Measurements from ENCODE around the gene TCF20.

TCF20 gene

DNA sequence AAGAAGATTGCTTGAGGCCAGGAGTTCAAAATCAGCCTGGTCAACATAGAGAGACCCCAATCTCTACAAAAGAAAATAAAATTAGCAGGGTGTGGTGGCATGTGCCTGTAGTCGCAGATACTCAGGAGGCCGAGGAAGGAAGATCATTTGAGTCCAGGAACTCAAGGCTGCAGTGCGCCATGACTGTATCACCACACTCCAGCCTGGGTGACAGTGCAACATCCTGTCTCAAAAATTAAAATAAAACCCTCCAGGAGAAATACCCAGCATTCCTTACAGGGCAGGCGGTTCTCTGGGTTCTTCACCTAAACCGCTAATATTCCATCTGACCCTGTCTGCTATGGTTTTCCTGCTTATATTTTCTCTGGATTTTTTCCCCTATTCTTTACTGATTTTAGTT is 13.5 kb downstream of the TCF20 start:
- no peak for DNase-seq

DNA sequence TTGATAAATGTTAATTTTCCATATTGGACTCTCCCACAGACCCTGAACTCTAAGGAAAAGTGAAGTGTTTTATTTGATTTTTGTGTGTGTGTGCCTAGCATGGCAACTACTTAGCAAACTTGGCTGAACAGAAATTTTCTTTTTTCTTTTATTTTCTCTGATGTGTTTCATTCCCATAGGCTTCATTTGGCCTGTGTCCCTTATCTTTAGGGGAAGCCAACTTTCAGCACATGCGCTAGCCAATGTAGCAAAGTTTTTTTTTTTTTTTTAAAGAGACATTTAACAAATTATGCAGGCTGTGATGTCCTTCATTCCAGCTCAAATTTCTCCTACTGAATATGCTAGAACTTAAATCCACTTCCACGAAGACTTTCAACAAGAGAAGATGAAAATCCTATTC is 14.2 kb downstream of the TCF20 start:
- DNase-seq: no peak

DNA sequence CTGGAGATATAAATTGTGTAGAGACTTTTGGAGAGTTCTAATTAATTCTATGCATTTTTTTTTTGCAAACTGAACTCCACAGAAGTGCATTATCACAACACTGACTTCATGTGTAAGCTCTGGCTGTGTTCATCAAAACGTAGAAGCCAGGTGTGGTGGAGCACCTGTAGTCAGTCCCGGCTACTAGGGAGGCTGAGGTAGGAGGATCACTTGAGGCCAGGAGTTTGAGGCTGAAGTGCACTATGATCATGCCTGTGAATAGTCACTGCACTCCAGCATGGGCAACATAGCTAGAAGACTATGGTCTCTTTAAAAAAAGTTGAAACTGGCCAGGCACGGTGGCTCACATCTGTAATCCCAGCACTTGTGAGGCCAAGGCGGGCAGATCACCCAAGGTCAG is 20.6 kb downstream of the TCF20 start:
- DNase-seq: no peak

DNA sequence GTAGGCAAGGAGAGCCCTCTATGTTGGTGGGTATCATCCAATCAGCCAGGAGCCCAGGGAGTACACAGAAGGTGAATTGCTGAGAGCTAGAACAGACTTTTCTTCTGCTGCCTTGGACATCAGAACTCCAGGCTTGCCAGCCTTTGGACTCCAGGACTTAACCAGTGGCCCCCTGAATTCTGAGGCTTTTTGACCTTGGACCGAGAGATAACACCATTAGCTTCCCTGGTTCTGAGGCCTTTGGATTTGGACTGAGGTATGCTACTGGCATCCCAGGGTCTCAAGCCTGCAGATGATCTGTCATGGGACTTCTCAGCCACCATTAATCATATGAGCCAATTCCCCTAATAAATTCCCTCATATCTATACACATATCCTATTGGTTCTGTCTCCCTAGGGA is 21.5 kb downstream of the TCF20 start:
- DNase-seq: no peak

DNA sequence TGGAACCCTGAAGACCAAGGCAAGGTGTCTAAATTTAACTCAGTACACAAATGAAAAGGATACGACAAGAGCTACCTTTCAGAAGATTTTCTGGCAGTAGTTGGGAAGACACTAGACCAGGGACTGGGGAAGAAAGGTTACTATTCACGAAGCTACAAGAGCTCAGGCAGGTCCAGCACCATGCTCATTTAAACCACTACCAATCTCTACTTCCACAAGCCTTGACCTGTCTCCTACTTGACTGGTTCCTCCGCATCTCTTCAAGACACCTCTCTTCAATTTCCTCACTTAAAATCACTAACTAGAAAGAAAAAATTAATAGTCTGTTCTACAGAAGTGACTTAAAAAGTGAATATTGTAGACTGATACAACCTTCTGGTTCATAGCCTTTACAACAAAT is 22.9 kb downstream of the TCF20 start:
- no peak for DNase-seq

DNA sequence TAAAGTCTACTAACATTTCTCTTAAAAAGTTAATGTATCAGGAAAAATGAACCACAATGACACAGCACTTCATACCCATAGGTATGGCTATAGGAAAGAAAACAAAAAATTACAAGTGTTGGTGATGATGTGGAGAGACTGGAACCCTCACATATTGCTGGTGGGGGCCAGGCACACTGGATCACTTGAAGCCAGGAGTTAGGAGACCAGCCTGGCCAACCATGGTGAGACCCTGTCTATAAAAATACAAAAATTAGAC is 26.7 kb downstream of the TCF20 start:
- DNase-seq: no peak

DNA sequence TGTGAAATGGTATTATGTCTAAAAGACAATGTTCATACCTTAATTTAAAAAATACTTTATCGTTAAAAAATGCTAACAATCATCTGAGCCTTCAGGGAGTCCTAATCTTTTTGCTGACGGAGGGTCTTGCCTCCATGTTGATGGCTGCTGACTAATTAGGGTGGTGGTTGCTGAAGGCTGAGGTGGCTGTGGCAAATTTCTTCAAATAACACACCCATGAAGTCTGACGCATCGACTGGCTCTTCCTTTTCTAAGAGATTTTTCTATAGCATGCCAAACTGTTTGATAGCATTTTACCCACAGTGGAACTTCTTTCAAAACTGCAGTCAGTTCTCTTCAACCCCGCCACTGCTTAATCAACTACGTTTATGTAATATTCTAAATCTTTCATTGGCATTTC is 33.6 kb downstream of the TCF20 start:
- DNase-seq: no peak

DNA sequence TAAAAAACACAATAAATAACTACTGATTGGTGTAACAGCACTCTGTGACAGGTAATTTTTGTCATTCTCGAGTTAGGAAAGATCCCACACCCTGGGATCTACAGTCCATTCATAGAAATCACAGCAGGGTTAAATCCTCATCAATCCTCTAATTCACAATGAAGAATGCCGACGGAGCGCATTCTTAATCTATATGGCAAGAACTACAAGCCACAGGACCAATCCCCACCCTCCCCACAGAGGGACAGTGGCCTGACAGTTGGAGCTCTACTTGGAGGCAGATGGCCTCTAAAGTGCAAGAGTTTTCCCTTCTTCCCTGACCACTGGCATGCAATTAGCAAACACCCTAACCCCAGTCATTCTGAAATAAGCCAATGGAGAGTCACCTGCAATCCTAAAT is 34.2 kb downstream of the TCF20 start:
- no peak for DNase-seq

DNA sequence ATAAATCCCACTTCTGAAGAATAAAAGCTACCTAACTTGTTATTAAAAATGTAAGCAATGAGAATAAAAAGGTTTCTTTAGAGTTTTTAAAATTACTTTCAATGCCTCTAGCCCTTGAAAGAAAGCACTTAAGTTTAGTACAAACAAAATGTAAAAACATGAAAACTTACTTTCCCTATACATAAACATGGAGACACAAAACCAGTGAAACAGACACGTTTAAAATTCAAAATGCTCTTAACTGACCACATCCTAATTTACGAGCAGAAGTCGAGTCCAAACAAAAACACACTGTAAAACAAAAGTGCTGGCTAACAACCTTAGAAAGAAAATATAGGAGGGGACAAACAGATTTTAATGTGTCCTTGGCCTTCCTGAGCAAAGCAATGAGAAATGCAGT is 36.6 kb downstream of the TCF20 start:
- no peak for DNase-seq

DNA sequence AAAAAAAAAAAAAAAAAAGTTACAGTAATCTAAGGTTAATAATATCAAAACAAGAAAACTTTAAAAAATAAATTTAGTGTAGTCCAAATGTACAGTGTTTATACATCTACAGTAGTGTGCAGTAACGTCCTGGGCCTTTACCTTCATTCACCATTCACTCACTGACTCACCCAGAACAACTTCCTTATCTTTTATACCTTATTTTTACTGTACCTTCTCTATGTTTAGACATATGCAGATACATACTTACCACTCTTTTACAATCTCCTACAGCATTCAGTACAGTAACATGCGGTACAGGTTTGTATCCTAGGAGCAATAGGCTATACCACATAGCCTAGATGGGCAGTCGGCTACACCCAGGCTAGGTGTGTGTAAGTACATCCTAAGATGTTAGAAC is 38.5 kb downstream of the TCF20 start:
- DNase-seq: no peak

DNA sequence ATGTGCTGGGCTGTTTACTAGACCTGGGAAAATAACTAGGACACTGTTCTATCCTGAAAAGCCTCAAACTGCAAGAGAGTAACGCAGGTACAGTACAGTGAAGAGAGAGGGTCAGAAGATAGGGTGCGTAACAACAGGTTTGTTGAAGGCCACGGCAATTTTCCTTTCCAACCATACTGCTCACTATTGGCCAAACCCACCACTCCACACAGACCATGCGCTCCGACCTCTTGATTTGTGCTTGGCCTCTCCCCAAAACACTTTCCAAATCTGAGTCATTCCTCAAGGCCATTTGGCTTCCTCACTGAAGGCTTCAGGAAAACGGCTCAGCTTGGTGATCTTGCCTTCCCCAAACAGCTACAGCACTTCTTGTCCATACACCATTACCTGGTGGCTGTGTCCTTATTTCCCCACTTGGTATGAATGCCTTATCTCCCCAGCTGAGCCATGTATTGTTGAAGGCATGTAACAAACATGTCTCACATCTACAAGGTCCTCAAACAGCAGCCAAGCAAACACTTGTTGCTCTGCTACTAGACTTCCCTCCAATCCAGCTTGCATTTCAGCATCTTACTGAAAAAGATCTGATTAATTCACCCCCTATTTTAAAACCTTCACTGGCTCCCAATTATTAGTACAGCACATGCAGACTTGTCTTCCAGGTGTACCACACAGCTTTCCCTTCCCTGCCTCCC is 40.9 kb downstream of the TCF20 start:
- DNase-seq: no peak

DNA sequence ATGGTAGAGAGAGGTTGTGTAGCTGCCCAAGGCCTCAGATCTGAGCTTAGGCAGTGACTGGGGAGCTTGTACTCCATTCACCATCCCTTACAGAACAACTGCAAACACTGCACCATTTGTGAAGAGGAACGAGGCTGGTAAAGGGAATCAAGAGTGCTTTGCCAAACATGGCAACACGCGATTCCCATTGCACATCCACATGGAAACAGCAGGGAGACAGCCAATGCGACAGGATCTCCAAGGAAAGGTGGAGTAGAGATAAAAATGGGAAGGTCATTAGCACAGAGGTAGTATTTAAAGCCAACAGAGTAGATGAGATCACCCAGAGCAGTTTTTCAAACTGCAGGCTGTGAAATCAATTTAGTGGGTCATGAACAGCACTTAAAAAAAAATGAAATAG is 42.0 kb downstream of the TCF20 start:
- no peak for DNase-seq

DNA sequence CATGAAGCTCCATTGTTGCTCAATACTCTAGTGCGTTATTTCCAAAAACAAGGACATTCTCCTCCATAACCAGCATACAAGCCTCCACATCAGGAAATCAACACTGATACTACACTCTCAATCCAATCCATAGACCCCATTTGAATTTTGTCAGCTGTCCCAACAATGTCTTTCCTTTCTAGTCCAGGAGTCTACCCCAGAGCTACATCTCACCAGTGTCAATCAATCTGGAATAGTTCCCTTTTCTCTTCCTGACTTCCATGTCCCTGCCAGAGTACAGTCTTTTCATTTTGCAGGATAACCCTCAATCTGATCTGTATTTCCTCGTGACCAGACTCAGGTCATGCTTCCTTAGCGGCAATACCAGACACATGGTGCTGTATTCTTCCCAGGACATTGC is 43.0 kb downstream of the TCF20 start:
- DNase-seq: no peak

DNA sequence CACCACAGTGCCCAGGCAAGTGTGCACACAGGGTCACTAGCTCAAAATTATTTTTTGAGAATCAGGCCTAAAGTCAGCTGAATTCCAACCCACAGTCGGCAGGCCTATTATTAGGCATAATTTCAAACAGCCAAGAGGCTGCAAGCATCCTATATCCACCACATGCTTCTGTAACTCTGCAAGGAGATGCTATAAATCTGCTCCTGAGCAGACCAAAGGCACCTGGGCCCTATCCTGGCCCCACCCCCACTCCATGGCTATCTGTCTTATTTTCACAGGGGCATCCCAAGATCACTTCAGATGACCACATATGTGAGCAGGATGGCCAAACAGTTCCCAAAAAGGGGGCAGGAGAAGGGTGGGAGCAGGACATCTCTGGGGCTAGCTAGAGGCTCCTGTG is 44.6 kb downstream of the TCF20 start:
- DNase-seq: no peak

DNA sequence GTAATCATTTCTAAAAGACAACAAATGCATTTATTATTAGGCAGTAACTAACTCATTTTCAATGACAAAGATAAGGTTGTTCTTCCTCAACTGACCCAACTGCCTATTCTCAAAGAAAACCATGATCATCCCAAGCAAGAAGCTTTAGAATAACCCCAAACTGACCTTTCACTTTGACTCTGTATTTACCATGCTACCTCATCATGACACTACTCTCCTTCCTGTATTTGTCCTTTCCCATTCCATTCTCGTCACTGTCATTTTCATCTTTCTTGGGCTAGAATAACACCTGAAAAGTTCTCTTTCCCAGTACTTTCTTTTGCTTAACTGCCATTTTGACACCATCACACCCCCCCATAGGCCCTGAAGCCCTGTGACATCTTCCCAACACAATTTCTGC is 48.3 kb downstream of the TCF20 start:
- DNase-seq: no peak
